Measurements from ENCODE around the gene PPIP5K1.
"Not testable (repeated sequence)": the region's sequence is repeated elsewhere in the genome, so short reads cannot be mapped to it uniquely, and the experiment has no call there.

GRCh38 chr15:43592841-43593240 is 2.8 kb upstream of the PPIP5K1 start:
- not testable (repeated sequence) for TF ChIP-seq POLR2A (IDR thresholded peaks at IDR 0.05; ENCODE audit: low read depth, low read length); POLR2AphosphoS5 (IDR thresholded peaks at IDR 0.05; ENCODE audit: low read depth, low read length); TAF1 (IDR thresholded peaks at IDR 0.05; ENCODE audit: borderline replicate concordance, low read depth, low read length)

All from GM12892 (cell line).